Peyer's patch (tissue), 4 donors: ENCODE measurements around the gene SPIN2A. TPM values are rescaled to one million over a fixed set of nuclear protein-coding genes. Genes with fewer than 3 reads are reported as not detected.
A peak's percentile ranks its signal among the peaks of the same experiment; 100 is the strongest.
"Not testable (repeated sequence)": the region's sequence is repeated elsewhere in the genome, so short reads cannot be mapped to it uniquely, and the experiment has no call there.

Experiments
- DNase-seq, 3 donors: peaks; one replicate each; pipeline ENCODE4 v3.0.0-alpha.2; 2017 to 2019
- H3K27ac ChIP-seq, 4 donors: fragments of 200-600 bp; sonication (generic); one replicate each; pipeline ENCODE4 v1.5.1; 2016 to 2019
- H3K27me3 ChIP-seq, 2 donors: fragments of 200-600 bp; sonication (generic); one replicate each; pipeline ENCODE4 v1.5.1; 2019
- H3K36me3 ChIP-seq, 3 donors: fragments of 200-600 bp; sonication (generic); one replicate each; pipeline ENCODE4 v1.5.1; 2016 to 2019
- H3K4me1 ChIP-seq, 4 donors: fragments of 200-600 bp; sonication (generic); one replicate each; pipeline ENCODE4 v1.5.1; 2016 to 2019
- H3K4me3 ChIP-seq, 4 donors: fragments of 200-600 bp; sonication (generic); 1 replicate in 3 of 4; 2 replicates in 1 of 4; pipeline ENCODE4 v1.5.1; 2016 to 2019; ENCODE audit warnings: mild to moderate bottlenecking in 1 of 4
- H3K9me3 ChIP-seq, 4 donors: fragments of 200-600 bp; sonication (generic); one replicate each; pipeline ENCODE4 v1.5.1; 2016 to 2019; ENCODE audit warnings: mild to moderate bottlenecking in 1 of 4
- POLR2A ChIP-seq, 2 donors: fragments of 450-650 bp; IDR thresholded peaks; one replicate each; pipeline ENCODE4 v1.5.1; 2017; ENCODE audit warnings: antibody characterized with exemption in 2 of 2, mild to moderate bottlenecking in 2 of 2, moderate library complexity in 2 of 2
- total RNA-seq, 4 donors: library from RNA; depleted of rRNA; stranded (reverse); fragments of >200 nt; gene quantifications; one replicate each; pipeline ENCODE4 v1.1.0, GENCODE V29; 2016
- TF ChIP-seq, protein P1 (sequence below), 6 experiments: fragments of 450-650 bp in 4 of 6; fragments of 200-600 bp in 2 of 6; sonication (generic) in 1 of 6; IDR thresholded peaks; one replicate each; pipeline ENCODE4 v1.5.1; 2017 to 2019; ENCODE audit warnings: antibody characterized with exemption in 6 of 6, mild to moderate bottlenecking in 3 of 6, moderate library complexity in 1 of 6

The SPIN2A gene
- total RNA-seq: 1 to 10 TPM in 1 of 4 donors, under 1 TPM in 3; 0.53 to 4.1 (median 0.78) TPM

DNA sequence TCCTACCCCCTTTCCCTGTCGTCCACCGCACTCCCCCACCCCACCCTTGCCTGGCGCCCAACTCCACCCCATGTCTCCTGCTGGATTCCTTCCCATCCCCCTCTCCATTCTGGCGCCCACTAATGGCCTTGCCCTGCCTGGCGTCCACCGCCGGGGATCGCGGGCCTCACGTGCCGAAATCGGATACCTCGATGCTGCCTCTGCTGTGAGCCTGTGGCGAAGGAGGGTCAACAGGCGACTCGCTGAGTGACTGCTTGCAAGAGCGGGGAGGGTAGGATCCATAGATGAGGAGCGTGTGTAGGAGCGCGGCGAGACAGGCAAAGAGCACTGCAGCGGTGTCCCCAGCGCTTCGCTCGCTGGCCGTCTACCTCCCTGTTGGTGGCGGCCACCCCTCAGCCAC is at the start of gene SPIN2A:
SPIN2A (minus strand) TSS at position 325 of the 400 bp plus-strand sequence. CDS start 800 bp downstream, outside the sequence.
- not testable (repeated sequence) for H3K27ac ChIP-seq
- peak within 1 kb of the TSS in 2 of 4 donors; percentile 13 to 26 for H3K4me3 ChIP-seq

DNA sequence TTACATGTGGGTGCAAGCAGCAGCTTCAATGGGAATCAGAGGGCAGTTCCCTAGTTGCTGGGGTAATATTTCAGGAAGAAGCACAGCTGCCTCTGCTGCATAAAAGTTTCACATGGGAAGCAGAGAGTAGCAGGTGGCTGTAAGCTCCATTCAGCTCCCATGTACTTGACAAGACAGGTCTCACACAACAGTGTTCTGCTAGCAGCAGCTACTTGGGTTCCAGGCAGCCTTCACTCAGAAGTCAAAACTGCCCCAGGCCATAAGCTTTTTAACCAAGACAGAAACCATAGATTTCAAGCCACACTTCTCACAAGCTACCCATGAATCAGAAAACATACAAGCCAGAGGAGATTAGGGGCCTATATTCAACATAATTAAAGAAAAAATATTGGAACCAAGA is 41.4 kb upstream of the SPIN2A start:
- no peaks in the 10 kb centered on the region for H3K4me1 ChIP-seq
- TF ChIP-seq, protein P1, sequence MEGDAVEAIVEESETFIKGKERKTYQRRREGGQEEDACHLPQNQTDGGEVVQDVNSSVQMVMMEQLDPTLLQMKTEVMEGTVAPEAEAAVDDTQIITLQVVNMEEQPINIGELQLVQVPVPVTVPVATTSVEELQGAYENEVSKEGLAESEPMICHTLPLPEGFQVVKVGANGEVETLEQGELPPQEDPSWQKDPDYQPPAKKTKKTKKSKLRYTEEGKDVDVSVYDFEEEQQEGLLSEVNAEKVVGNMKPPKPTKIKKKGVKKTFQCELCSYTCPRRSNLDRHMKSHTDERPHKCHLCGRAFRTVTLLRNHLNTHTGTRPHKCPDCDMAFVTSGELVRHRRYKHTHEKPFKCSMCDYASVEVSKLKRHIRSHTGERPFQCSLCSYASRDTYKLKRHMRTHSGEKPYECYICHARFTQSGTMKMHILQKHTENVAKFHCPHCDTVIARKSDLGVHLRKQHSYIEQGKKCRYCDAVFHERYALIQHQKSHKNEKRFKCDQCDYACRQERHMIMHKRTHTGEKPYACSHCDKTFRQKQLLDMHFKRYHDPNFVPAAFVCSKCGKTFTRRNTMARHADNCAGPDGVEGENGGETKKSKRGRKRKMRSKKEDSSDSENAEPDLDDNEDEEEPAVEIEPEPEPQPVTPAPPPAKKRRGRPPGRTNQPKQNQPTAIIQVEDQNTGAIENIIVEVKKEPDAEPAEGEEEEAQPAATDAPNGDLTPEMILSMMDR (IDR thresholded peaks at IDR 0.05): no peak
- no peak for TF ChIP-seq POLR2A (IDR thresholded peaks at IDR 0.05)

More for the DNA sequence above, at the start of gene SPIN2A:
- DNase-seq, H3K9me3 ChIP-seq, H3K27me3 ChIP-seq, H3K36me3 ChIP-seq, H3K4me1 ChIP-seq: not testable (repeated sequence)

DNA sequence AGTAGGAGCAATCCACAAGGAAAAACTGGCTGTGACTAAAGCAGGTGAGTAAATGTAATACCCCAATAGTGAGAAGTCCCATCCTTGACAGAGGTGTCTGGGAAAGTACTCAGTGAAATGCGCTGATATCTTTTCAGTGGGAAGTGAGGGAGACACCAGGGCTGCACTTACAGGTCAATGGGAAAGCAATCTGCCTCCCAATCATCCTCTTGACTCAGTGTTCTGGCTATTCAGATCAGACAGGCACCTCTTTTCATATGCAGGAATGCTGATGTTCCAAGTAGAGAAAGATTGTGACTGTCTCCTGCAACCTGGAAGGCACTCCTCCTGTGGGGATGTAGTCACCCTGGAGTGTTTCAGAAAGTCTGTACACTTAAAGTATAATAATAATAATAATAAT is 39.9 kb upstream of the SPIN2A start:
- H3K27me3 ChIP-seq: no peaks in the 10 kb centered on the region
- H3K36me3 ChIP-seq: no peaks in the 10 kb centered on the region
- H3K27ac ChIP-seq: no peak overlapping the region
- H3K4me3 ChIP-seq: no peak overlapping the region
- H3K9me3 ChIP-seq: no peaks in the 10 kb centered on the region
- no peaks in the 10 kb centered on the region for H3K4me1 ChIP-seq
- no peak for DNase-seq
- TF ChIP-seq POLR2A (IDR thresholded peaks at IDR 0.05): no peak
- TF ChIP-seq, protein P1 (IDR thresholded peaks at IDR 0.05): no peak

More for the DNA sequence above, 41.4 kb upstream of the SPIN2A start:
- H3K9me3 ChIP-seq: no peaks in the 10 kb centered on the region
- DNase-seq: no peak
- no peaks in the 10 kb centered on the region for H3K27me3 ChIP-seq
- no peaks in the 10 kb centered on the region for H3K36me3 ChIP-seq
- no peak overlapping the region for H3K27ac ChIP-seq
- H3K4me3 ChIP-seq: no peak overlapping the region

DNA sequence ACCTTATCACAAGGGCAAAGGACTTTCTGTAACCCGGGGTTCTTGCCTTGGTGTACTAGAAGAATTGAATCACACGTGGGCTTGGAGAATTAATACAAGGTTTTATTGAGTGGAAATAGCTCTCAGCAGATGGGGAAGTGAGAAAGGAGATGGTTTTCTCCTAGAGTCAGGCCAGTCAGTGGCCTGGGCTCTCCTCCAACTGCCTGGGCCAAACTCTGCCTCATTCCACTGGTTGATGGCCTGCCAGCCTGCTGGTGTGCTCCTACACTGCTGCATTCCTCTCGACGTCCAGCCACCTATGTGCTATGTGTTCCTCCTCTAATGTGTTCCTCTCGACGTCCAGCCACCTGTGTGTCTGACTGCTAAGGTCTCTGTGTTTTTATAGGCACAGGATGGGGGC is 35.3 kb upstream of the SPIN2A start:
- H3K36me3 ChIP-seq: no peaks in the 10 kb centered on the region
- no peaks in the 10 kb centered on the region for H3K27me3 ChIP-seq
- no peaks in the 10 kb centered on the region for H3K9me3 ChIP-seq
- H3K27ac ChIP-seq: no peak overlapping the region
- no peak overlapping the region for H3K4me3 ChIP-seq
- H3K4me1 ChIP-seq: no peaks in the 10 kb centered on the region
- DNase-seq: no peak
- TF ChIP-seq, protein P1 (IDR thresholded peaks at IDR 0.05): no peak
- no peak for TF ChIP-seq POLR2A (IDR thresholded peaks at IDR 0.05)

DNA sequence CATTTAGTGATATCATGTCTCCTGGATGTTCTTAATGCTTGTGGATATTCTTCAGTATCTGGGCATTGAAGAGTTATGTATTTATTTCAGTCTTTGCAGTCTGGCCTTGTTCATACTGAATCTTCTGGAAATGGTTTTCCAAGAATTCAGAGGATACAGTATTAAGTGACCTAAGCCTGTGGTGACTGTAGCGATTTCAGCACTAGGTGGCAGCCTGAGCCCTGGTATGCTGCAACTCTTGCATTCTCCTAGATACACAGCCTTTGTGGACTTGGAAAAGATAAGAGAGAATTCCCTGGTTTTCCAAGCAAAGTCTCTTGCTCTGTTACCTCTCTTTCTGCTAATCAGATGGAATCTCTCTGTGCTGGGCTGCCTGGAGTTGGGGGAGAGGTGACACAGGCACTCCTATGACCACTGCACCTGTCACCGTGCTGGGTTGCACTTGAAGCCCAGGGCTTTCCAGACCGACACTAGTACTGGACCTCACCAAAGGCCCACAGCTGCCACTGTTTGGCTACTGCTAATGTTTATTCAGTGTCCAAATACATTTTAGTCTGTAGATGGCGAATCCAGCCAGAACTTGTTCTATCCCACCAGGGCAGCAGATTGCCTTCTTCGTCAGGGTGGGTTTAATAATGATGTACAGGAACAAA is 19.3 kb upstream of the SPIN2A start:
- Histone ChIP-seq H3K36me3 (no peaks in the 10 kb centered on the region), H3K9me3 (peaks cover 0 to 8% (median 0%) of the 10 kb centered on the region in 4 donors), H3K27me3 (no peaks in the 10 kb centered on the region), H3K4me3 (no peak overlapping the region), H3K27ac (no peak overlapping the region), H3K4me1 (no peaks in the 10 kb centered on the region)
- TF ChIP-seq, protein P1 (IDR thresholded peaks at IDR 0.05): peak in 3 of 6 experiments; percentile 37 to 50 (median 38)
- TF ChIP-seq POLR2A (IDR thresholded peaks at IDR 0.05): no peak
- peak in 2 of 3 donors; percentile 50 to 51 for DNase-seq

DNA sequence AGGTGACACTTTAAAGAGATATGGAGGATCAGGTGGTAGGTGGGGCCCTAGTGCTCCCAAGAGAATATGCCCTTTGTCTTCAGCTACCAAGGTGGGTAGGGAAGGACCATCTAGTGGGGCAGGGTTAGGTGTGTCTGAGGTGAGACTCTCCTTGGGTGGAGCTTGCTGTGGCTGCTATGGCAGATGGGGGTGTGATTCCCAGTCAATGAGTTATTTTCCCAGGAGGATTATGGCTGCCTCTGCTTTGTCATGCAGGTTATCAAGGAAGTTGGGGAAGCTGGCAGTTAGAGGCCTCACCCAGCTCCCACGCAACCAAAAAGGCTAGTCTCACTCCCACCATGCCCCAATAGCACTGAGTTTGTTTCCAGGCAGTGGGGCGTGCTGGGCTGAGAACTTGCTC is 18.0 kb upstream of the SPIN2A start:
- TF ChIP-seq, protein P1 (IDR thresholded peaks at IDR 0.05): no peak
- TF ChIP-seq POLR2A (IDR thresholded peaks at IDR 0.05): no peak
- H3K27ac ChIP-seq: no peak overlapping the region

DNA sequence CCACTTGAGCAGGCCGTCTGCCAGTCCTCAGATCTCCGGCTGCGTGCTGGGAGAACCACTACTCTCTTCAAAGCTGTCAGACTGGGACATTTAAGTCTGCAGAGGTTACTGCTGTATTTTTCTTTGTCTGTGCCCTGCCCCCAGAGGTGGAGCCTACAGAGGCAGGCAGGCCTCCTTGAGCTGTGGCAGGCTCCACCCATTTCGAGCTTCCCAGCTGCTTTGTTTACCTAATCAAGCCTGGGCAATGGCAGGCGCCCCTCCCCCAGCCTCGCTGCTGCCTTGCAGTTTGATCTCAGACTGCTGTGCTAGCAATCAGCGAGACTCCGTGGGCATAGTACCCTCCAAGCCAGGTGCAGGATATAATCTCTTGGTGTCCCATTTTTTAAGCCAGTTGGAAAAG is 15.0 kb upstream of the SPIN2A start:
- H3K36me3 ChIP-seq: not testable (repeated sequence)

More for the DNA sequence above, 18.0 kb upstream of the SPIN2A start:
- no peak overlapping the region for H3K4me3 ChIP-seq
- peaks cover 0 to 8% (median 0%) of the 10 kb centered on the region in 4 donors for H3K9me3 ChIP-seq
- no peaks in the 10 kb centered on the region for H3K27me3 ChIP-seq
- H3K36me3 ChIP-seq: no peaks in the 10 kb centered on the region
- DNase-seq: no peak
- H3K4me1 ChIP-seq: no peaks in the 10 kb centered on the region

More for the DNA sequence above, 15.0 kb upstream of the SPIN2A start:
- not testable (repeated sequence) for H3K27me3 ChIP-seq, H3K4me3 ChIP-seq, H3K9me3 ChIP-seq, DNase-seq, H3K27ac ChIP-seq, H3K4me1 ChIP-seq
